NAMALWA (cell line): Measurements from ENCODE around the gene NUDT5.
"Not testable (repeated sequence)": the region's sequence is repeated elsewhere in the genome, so short reads cannot be mapped to it uniquely, and the experiment has no call there.

Experiments
- DNase-seq: peaks from one replicate; pipeline ENCODE4 v3.0.0-alpha.2; 2015; ENCODE audit warnings: low spot score

NUDT5 gene

GRCh38 chr10:12195603-12196506 lies at the start of gene NUDT5, which contains the start of gene CDC123:
Gene NUDT5 (minus strand): TSS chr10:12195891. CDS start chr10:12186291, 9,600 bp downstream.
Gene CDC123 (plus strand): TSS chr10:12196188. CDS start chr10:12196246, 58 bp downstream.
- DNase-seq = peak; percentile 94

GRCh38 chr10:12243864-12244620 lies 48.4 kb upstream of the NUDT5 start:
- peak; percentile 94 for DNase-seq

GRCh38 chr10:12241810-12242529 lies 46.3 kb upstream of the NUDT5 start:
- no peak for DNase-seq

- DNase-seq = no peak
Observed at GRCh38 chr10:12238821-12239220, 43.1 kb upstream of the NUDT5 start.

- DNase-seq = no peak
Observed at GRCh38 chr10:12237265-12238220, 41.9 kb upstream of the NUDT5 start.

- no peak for DNase-seq
Observed at GRCh38 chr10:12235796-12236195, 40.1 kb upstream of the NUDT5 start.

- no peak for DNase-seq
Observed at GRCh38 chr10:12235116-12235694, 39.5 kb upstream of the NUDT5 start.

DNA sequence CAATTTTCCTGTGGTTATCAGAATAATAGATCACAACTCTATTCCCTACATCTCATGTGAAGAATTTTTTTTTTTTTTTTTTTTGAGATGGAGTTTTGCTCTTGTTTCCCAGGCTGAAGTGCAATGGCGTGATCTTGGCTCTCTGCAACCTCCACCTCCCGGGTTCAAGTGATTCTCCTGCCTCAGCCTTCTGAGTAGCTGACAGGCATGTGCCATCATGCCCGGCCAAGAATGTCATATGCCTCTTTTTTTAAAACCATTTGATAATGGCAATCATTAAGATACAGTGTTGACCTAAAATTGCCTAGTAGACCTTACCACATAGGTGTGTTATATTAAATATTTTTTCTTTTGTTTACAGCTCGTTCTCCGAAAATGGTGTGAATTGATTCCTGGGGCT lies 39.0 kb upstream of the NUDT5 start:
- DNase-seq = not testable (repeated sequence)

DNA sequence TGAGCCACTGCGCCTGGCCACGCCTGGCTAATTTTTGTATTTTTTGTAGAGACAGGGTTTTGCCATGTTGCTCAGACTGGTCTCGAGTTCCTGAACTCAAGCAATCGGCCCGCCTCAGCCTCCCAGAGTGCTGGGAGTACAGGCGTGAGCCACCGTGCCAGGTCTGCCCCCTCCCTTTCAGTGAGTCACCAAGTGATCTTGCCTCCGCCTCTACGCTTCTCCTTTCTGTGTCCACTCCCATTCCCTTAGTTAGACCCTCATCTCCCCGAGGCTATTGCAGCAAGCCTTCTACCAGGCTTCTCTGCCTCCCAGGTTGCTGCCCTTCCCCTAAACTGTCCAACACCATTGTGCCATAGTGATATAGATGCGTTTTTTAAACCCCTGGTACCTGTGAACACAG lies 33.2 kb upstream of the NUDT5 start:
- no peak for DNase-seq

GRCh38 chr10:12226438-12226837 lies 30.7 kb upstream of the NUDT5 start:
- not testable (repeated sequence) for DNase-seq

- DNase-seq = no peak
Observed at GRCh38 chr10:12225444-12225843, 29.8 kb upstream of the NUDT5 start.

DNA sequence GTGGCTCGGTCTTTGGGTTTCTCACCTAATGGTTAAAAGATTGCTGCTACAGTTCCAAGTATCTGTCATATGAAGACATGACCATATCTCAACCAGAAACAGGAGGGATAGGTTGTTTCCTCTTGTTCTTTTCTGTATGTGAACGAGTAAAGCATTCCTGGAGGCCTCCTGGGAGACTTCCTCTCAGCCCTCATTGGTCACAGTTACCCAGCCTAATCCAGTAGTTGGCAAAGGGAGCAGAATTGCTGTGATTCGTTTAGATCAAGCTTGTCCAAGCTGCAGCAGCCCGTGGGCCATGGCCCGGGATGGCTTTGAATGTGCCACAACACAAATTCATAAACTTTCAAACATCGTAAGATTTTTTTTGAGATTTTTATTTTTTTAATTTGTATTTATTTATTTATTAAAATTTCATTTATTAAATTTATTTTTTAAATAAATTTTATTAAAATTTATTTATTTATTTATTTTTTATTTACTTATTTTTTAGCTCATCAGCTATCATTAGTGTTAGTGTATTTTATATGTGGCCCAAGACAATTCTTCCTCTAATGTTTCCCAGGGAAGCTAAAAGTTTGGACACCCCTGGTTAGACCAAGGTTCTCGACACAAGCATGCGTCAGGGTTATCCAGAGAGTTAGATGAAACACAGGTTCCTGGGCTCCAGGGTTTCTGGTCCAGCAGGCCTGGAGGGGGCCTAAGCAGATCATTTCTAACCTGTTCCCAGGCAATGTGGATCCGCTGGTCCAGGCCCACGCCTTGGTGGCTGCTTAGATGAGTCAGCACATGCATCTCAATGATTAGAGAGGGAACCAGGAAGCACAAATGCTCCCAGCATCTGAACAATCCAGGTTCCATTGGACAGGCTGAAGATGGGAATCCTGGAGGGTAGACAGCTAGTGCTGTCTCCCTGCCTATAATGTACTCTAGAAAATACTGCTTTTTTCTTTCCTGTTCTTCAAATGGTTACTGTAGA lies 25.9 kb upstream of the NUDT5 start:
- DNase-seq = no peak

DNA sequence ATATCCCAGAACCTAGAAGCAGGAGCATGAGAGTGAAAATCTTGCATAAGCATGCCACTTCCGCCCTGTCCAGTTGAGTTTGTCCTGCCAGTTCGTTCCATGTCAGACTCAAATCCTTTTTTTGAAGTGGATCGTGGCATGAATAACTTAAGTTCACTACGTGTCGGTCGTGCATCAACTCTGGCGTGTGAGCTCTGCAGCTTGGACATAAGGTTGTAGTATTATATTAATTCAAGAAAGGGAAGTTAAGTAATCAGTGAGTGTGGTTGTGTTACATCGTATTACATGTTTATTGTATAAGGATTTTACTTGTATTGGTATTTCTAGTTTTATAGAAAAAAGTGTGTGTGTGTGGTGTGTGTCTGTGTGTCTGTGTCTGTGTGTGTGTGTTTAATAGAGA lies 23.3 kb upstream of the NUDT5 start:
- no peak for DNase-seq

DNA sequence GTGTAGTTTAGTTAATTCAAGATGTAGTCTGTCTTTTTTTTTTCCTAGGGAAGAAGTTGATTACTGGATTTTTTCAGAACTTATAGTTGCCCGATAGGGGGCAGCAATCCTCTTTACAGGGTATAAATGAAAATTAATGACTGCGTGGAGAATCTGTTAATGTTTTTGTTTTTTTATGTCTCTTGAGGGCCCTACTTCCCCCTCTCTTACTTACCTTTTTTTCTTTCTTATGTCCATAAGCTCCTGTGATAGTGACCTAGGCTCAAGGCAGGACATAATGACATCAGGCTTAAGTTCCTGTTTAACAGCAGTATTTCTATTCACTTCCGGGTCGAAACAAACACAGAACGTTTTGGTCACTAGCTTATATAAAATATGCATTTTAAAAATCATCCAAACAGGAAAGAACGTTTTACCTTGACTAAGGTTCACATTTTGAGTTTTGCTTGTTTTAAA lies 19.1 kb upstream of the NUDT5 start:
- peak; percentile 79 for DNase-seq

DNA sequence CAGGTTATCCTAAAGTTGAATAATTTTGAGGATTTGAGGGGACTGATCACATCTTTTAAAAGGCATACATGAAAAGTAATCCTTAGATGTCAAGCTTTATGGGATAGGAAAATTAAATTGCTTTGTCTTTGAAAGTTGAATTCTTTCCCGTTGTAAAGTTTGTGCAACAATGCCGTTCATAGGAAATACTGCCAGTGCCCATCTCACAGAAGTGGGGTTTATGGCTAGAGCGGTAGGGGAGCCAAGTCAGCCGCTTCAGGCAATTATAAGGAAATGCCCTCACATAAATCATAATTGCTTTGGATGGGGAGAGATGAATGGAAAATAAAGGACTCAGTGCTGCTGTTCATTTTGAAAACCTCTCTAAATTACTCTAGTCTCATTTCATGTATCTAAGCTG lies 18.4 kb upstream of the NUDT5 start:
- DNase-seq = no peak

DNA sequence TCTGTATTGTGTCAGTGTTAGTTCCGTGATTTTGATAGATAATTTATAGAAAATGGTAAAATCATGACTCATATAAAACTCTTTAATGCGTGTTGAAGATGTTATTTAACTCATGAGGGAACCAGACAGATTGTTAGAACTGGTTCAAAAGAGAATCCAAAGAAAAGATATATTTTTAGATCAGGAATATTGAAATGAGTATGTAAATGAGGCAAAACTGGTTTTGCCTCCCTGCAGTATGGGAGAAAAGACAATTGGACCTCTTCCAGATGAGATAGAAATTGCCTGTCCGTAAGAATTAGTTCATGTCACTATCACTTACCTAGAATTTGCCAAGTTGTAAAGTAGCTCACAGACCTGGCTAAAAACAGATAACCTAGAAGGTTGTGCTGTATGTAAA lies 17.9 kb upstream of the NUDT5 start:
- DNase-seq = no peak

DNA sequence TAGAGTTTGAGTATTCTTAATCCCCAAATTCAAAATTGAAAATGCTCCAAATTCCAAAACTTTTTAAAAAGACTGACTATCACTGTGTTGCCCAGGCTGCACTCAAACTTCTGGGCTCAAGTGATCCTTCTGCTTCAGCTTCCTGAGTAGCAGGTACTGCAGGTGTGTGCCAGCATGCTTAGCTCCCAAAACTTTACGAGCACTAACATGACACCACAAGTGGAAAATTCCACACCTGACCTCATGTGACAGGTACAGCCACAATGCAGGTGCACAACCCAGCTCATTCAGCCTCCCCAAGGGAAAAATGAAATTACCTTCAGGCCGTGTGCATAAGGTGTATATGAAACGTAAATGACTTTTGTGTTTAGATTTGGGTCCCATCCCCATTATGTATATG lies 16.8 kb upstream of the NUDT5 start:
- DNase-seq = no peak

DNA sequence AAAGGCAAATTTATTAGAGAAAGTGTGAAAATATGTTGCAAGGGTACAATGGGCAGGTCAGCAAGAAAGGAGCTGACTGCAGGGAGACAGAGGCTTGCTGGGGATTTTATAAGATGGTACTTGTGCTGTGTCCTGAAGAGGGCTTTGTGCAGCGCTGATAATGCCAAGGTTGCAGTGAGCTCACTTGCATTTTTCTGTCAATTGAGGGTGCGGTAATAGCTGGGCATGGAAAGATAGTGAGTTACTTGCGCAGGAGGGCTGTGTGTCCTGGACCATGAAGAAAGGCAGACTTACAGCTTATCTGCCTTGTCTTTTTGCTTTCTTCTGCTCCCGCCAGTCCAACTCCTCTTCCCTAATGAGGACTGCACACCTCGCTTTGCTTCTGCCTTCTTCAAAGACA lies 12.8 kb upstream of the NUDT5 start:
- no peak for DNase-seq

- DNase-seq = no peak
Observed at GRCh38 chr10:12207114-12207513, 11.4 kb upstream of the NUDT5 start.

GRCh38 chr10:12205082-12205481 lies 9.4 kb upstream of the NUDT5 start:
- no peak for DNase-seq
